Lower lobe of right lung (tissue), 2 donors: ENCODE measurements around the gene PRDM1. TPM values are rescaled to one million over a fixed set of nuclear protein-coding genes. Genes with fewer than 3 reads are reported as not detected.

Source experiments
- ATAC-seq, 2 donors: fragments of 200-7000 bp; cut with Tn5 transposase; one replicate each; pipeline ENCODE4 v1.9.1; 2020 to 2022; ENCODE audit warnings: mild to moderate bottlenecking in 2 of 2, moderate library complexity in 2 of 2
- DNase-seq: peaks from one replicate; pipeline ENCODE4 v3.0.0-alpha.2; 2020
- H3K27ac ChIP-seq: fragments of 200-600 bp; one replicate; pipeline ENCODE4 v1.8.0; 2022
- H3K27me3 ChIP-seq: fragments of 200-600 bp; one replicate; pipeline ENCODE4 v1.8.0; 2022; ENCODE audit warnings: low read depth
- H3K36me3 ChIP-seq: fragments of 200-600 bp; one replicate; pipeline ENCODE4 v1.8.0; 2022; ENCODE audit warnings: mild to moderate bottlenecking
- H3K4me1 ChIP-seq: fragments of 200-600 bp; one replicate; pipeline ENCODE4 v1.8.0; 2022
- H3K4me3 ChIP-seq: fragments of 200-600 bp; one replicate; pipeline ENCODE4 v1.8.0; 2022; ENCODE audit warnings: mild to moderate bottlenecking
- H3K9me3 ChIP-seq: fragments of 200-600 bp; one replicate; pipeline ENCODE4 v1.8.0; 2022
- CTCF ChIP-seq: fragments of 200-600 bp; IDR thresholded peaks from one replicate; pipeline ENCODE4 v1.8.0; 2022; ENCODE audit warnings: antibody characterized with exemption, mild to moderate bottlenecking
- intact Hi-C: fragments of 100-400 bp; cut with DNase I; formaldehyde crosslinking; loops from one replicate; pipeline ENCODE4 v1.11.0; 2022
- total RNA-seq: library from RNA; stranded (reverse); fragmentation: NEBNext Ultra II Directional; extraction: Animal tissue kit (Norgen Biotek cat#: 25700); gene quantifications from one replicate; pipeline ENCODE4 v1.2.1, GENCODE V29; 2021
- donor health status: DM: no; HTN: yes; CAD: no; lungs with severe emphysema.

Gene PRDM1
- total RNA-seq, 1 donor from 2014 or later = 13.9 TPM

GRCh38 chr6:106046116-106046853 is 39.9 kb upstream of the PRDM1 start:
- no peak overlapping the region for H3K4me3 ChIP-seq
- no peaks in the 10 kb centered on the region for H3K36me3 ChIP-seq
- TF ChIP-seq CTCF = no peak
- ATAC-seq = no peak
- no peaks in the 10 kb centered on the region for H3K27me3 ChIP-seq
- H3K9me3 ChIP-seq = no peaks in the 10 kb centered on the region
- intact Hi-C loops = no loop called here
- H3K27ac ChIP-seq = no peak overlapping the region
- no peak for DNase-seq
- no peaks in the 10 kb centered on the region for H3K4me1 ChIP-seq

GRCh38 chr6:106046854-106047200 is 39.3 kb upstream of the PRDM1 start:
- intact Hi-C loops = no loop called here
- H3K4me3 ChIP-seq = no peak overlapping the region
- no peak overlapping the region for H3K27ac ChIP-seq
- no peaks in the 10 kb centered on the region for H3K36me3 ChIP-seq
- H3K27me3 ChIP-seq = no peaks in the 10 kb centered on the region
- ATAC-seq (no peak), DNase-seq (no peak)
- no peaks in the 10 kb centered on the region for H3K9me3 ChIP-seq
- TF ChIP-seq CTCF = no peak
- no peaks in the 10 kb centered on the region for H3K4me1 ChIP-seq

- ATAC-seq (no peak), DNase-seq (no peak)
- no peak for TF ChIP-seq CTCF
- Histone ChIP-seq H3K4me1 (no peaks in the 10 kb centered on the region), H3K27me3 (no peaks in the 10 kb centered on the region), H3K9me3 (no peaks in the 10 kb centered on the region), H3K27ac (no peak overlapping the region), H3K36me3 (no peaks in the 10 kb centered on the region), H3K4me3 (no peak overlapping the region)
- intact Hi-C loops = no loop called here
These were observed 37.8 kb upstream of the PRDM1 start for GRCh38 chr6:106048336-106048735.

GRCh38 chr6:106050538-106050937 is 35.6 kb upstream of the PRDM1 start:
- ATAC-seq = no peak
- TF ChIP-seq CTCF = no peak
- H3K9me3 ChIP-seq = no peaks in the 10 kb centered on the region

GRCh38 chr6:106051226-106051625 is 34.9 kb upstream of the PRDM1 start:
- H3K36me3 ChIP-seq = no peaks in the 10 kb centered on the region
- TF ChIP-seq CTCF = no peak
- DNase-seq (no peak), ATAC-seq (no peak)
- H3K4me1 ChIP-seq = no peaks in the 10 kb centered on the region
- intact Hi-C loops = no loop called here
- H3K27ac ChIP-seq = no peak overlapping the region
- H3K9me3 ChIP-seq = no peaks in the 10 kb centered on the region
- no peak overlapping the region for H3K4me3 ChIP-seq
- H3K27me3 ChIP-seq = no peaks in the 10 kb centered on the region

More at GRCh38 chr6:106050538-106050937, 35.6 kb upstream of the PRDM1 start:
- no peak overlapping the region for H3K4me3 ChIP-seq
- H3K27ac ChIP-seq = no peak overlapping the region
- no peaks in the 10 kb centered on the region for H3K4me1 ChIP-seq
- intact Hi-C loops = no loop called here
- H3K27me3 ChIP-seq = no peaks in the 10 kb centered on the region
- no peaks in the 10 kb centered on the region for H3K36me3 ChIP-seq
- no peak for DNase-seq
